ENCODE results near the gene NPLOC4. TPM values are rescaled to one million over a fixed set of nuclear protein-coding genes. Genes with fewer than 3 reads are reported as not detected.
A peak's percentile ranks its signal among the peaks of the same experiment; 100 is the strongest.

The NPLOC4 gene
- total RNA-seq, 3 donors from 2014 or later, result 153 to 201 (median 167) TPM

GRCh38 chr17:81651692-81652091, 14.8 kb upstream of the NPLOC4 start:
- no peaks in the 10 kb centered on the region for H3K36me3 Mint-ChIP-seq (ENCODE audit: insufficient read depth)
- peaks cover 31% of the 10 kb centered on the region for H3K27me3 Mint-ChIP-seq (ENCODE audit: low read depth)
- H3K4me3 Mint-ChIP-seq, result no peak overlapping the region
- DNase-seq (no peak), ATAC-seq (no peak)
- H3K9me3 Mint-ChIP-seq, result no peaks in the 10 kb centered on the region
- peaks cover 3% of the 10 kb centered on the region for H3K4me1 Mint-ChIP-seq (ENCODE audit: low read depth)

- Mint-ChIP-seq H3K27me3 (ENCODE audit: low read depth) (peaks cover 31% of the 10 kb centered on the region), H3K4me3 (no peak overlapping the region), H3K36me3 (ENCODE audit: insufficient read depth) (no peaks in the 10 kb centered on the region), H3K9me3 (no peaks in the 10 kb centered on the region), H3K4me1 (ENCODE audit: low read depth) (peaks cover 3% of the 10 kb centered on the region)
- no peak for ATAC-seq
- no peak for DNase-seq
These were observed 14.0 kb upstream of the NPLOC4 start for GRCh38 chr17:81650951-81651350.

GRCh38 chr17:81648707-81649085, 11.8 kb upstream of the NPLOC4 start:
- no peaks in the 10 kb centered on the region for H3K36me3 Mint-ChIP-seq (ENCODE audit: insufficient read depth)
- peaks cover 29% of the 10 kb centered on the region for H3K27me3 Mint-ChIP-seq (ENCODE audit: low read depth)
- no peak for ATAC-seq

GRCh38 chr17:81648013-81648706, 11.2 kb upstream of the NPLOC4 start:
- Mint-ChIP-seq H3K4me3 (no peak overlapping the region), H3K9me3 (no peaks in the 10 kb centered on the region), H3K4me1 (ENCODE audit: low read depth) (no peaks in the 10 kb centered on the region), H3K36me3 (ENCODE audit: insufficient read depth) (no peaks in the 10 kb centered on the region), H3K27me3 (ENCODE audit: low read depth) (peaks cover 27% of the 10 kb centered on the region)
- no peak for DNase-seq
- ATAC-seq, result no peak

More at GRCh38 chr17:81648707-81649085, 11.8 kb upstream of the NPLOC4 start:
- H3K4me1 Mint-ChIP-seq (ENCODE audit: low read depth), result peaks cover 3% of the 10 kb centered on the region
- H3K4me3 Mint-ChIP-seq, result no peak overlapping the region
- no peaks in the 10 kb centered on the region for H3K9me3 Mint-ChIP-seq
- no peak for DNase-seq

- DNase-seq (no peak), ATAC-seq (peak in 1 of 2 donors; percentile 28)
- H3K9me3 Mint-ChIP-seq, result no peaks in the 10 kb centered on the region
- H3K4me3 Mint-ChIP-seq, result no peak overlapping the region
- no peaks in the 10 kb centered on the region for H3K36me3 Mint-ChIP-seq (ENCODE audit: insufficient read depth)
- no peaks in the 10 kb centered on the region for H3K4me1 Mint-ChIP-seq (ENCODE audit: low read depth)
- peaks cover 27% of the 10 kb centered on the region for H3K27me3 Mint-ChIP-seq (ENCODE audit: low read depth)
These were observed 10.7 kb upstream of the NPLOC4 start for GRCh38 chr17:81647640-81648012.

GRCh38 chr17:81646869-81647600, 10.1 kb upstream of the NPLOC4 start:
- no peak overlapping the region for H3K4me3 Mint-ChIP-seq
- DNase-seq (no peak), ATAC-seq (no peak)
- peaks cover 27% of the 10 kb centered on the region for H3K27me3 Mint-ChIP-seq (ENCODE audit: low read depth)
- H3K4me1 Mint-ChIP-seq (ENCODE audit: low read depth), result no peaks in the 10 kb centered on the region
- H3K9me3 Mint-ChIP-seq, result no peaks in the 10 kb centered on the region
- no peaks in the 10 kb centered on the region for H3K36me3 Mint-ChIP-seq (ENCODE audit: insufficient read depth)

GRCh38 chr17:81644976-81645952, 8.4 kb upstream of the NPLOC4 start:
- H3K27me3 Mint-ChIP-seq (ENCODE audit: low read depth), result peaks cover 21% of the 10 kb centered on the region
- H3K9me3 Mint-ChIP-seq, result no peaks in the 10 kb centered on the region
- no peak for ATAC-seq
- no peaks in the 10 kb centered on the region for H3K4me1 Mint-ChIP-seq (ENCODE audit: low read depth)
- no peak for DNase-seq
- no peaks in the 10 kb centered on the region for H3K36me3 Mint-ChIP-seq (ENCODE audit: insufficient read depth)
- no peak overlapping the region for H3K4me3 Mint-ChIP-seq

- no peak for DNase-seq
- no peaks in the 10 kb centered on the region for H3K4me1 Mint-ChIP-seq (ENCODE audit: low read depth)
- peaks cover 18% of the 10 kb centered on the region for H3K27me3 Mint-ChIP-seq (ENCODE audit: low read depth)
- ATAC-seq, result no peak
- H3K9me3 Mint-ChIP-seq, result no peaks in the 10 kb centered on the region
- H3K4me3 Mint-ChIP-seq, result no peak overlapping the region
- no peaks in the 10 kb centered on the region for H3K36me3 Mint-ChIP-seq (ENCODE audit: insufficient read depth)
These were observed 7.6 kb upstream of the NPLOC4 start for GRCh38 chr17:81644496-81644895.

- H3K4me1 Mint-ChIP-seq (ENCODE audit: low read depth), result peaks cover 6% of the 10 kb centered on the region
- no peaks in the 10 kb centered on the region for H3K9me3 Mint-ChIP-seq
- peaks cover 2% of the 10 kb centered on the region for H3K27me3 Mint-ChIP-seq (ENCODE audit: low read depth)
- no peaks in the 10 kb centered on the region for H3K36me3 Mint-ChIP-seq (ENCODE audit: insufficient read depth)
- no peak for DNase-seq
- H3K4me3 Mint-ChIP-seq, result no peak overlapping the region
- no peak for ATAC-seq
These were observed 5.0 kb upstream of the NPLOC4 start for GRCh38 chr17:81641825-81642489.

- H3K9me3 Mint-ChIP-seq, result no peaks in the 10 kb centered on the region
- DNase-seq (no peak), ATAC-seq (no peak)
- no peak overlapping the region for H3K4me3 Mint-ChIP-seq
- H3K4me1 Mint-ChIP-seq (ENCODE audit: low read depth), result peaks cover 16% of the 10 kb centered on the region
- H3K36me3 Mint-ChIP-seq (ENCODE audit: insufficient read depth), result no peaks in the 10 kb centered on the region
- no peaks in the 10 kb centered on the region for H3K27me3 Mint-ChIP-seq (ENCODE audit: low read depth)
These were observed 3.1 kb upstream of the NPLOC4 start for GRCh38 chr17:81640011-81640410.

GRCh38 chr17:81638683-81639082, 1.8 kb upstream of the NPLOC4 start:
- H3K4me3 Mint-ChIP-seq, result no peak overlapping the region
- H3K27me3 Mint-ChIP-seq (ENCODE audit: low read depth), result no peaks in the 10 kb centered on the region
- H3K9me3 Mint-ChIP-seq, result no peaks in the 10 kb centered on the region
- H3K36me3 Mint-ChIP-seq (ENCODE audit: insufficient read depth), result no peaks in the 10 kb centered on the region
- peaks cover 16% of the 10 kb centered on the region for H3K4me1 Mint-ChIP-seq (ENCODE audit: low read depth)
- ATAC-seq, result no peak
- no peak for DNase-seq

GRCh38 chr17:81635973-81636504, 873 bp downstream of the NPLOC4 start:
- Mint-ChIP-seq H3K4me3 (peak overlapping the region; percentile 96), H3K27me3 (ENCODE audit: low read depth) (no peaks in the 10 kb centered on the region), H3K36me3 (ENCODE audit: insufficient read depth) (no peaks in the 10 kb centered on the region), H3K9me3 (no peaks in the 10 kb centered on the region), H3K4me1 (ENCODE audit: low read depth) (peaks cover 26% of the 10 kb centered on the region)
- DNase-seq (no peak), ATAC-seq (peak; percentile 21 to 28)

- DNase-seq (no peak), ATAC-seq (no peak)
- H3K4me1 Mint-ChIP-seq (ENCODE audit: low read depth), result peaks cover 26% of the 10 kb centered on the region
These were observed 1.5 kb downstream of the NPLOC4 start for GRCh38 chr17:81635431-81635830.

GRCh38 chr17:81631482-81631881, 5.4 kb downstream of the NPLOC4 start:
- ATAC-seq (no peak), DNase-seq (no peak)
- Mint-ChIP-seq H3K4me1 (ENCODE audit: low read depth) (peaks cover 20% of the 10 kb centered on the region), H3K27me3 (ENCODE audit: low read depth) (no peaks in the 10 kb centered on the region), H3K36me3 (ENCODE audit: insufficient read depth) (peaks cover 8% of the 10 kb centered on the region), H3K9me3 (no peaks in the 10 kb centered on the region), H3K4me3 (no peak overlapping the region)

More at GRCh38 chr17:81635431-81635830, 1.5 kb downstream of the NPLOC4 start:
- Mint-ChIP-seq H3K27me3 (ENCODE audit: low read depth) (no peaks in the 10 kb centered on the region), H3K4me3 (peak overlapping the region; percentile 96), H3K9me3 (no peaks in the 10 kb centered on the region), H3K36me3 (ENCODE audit: insufficient read depth) (no peaks in the 10 kb centered on the region)

Measured in activated T-cell treated with anti-CD3 and anti-CD28 coated beads, Interleukin-2, amount 50 U/mL, for 4 hours (primary cell).